ENCODE results near the gene MRPS35.

MRPS35 gene

GRCh38 chr12:27732281-27732680 is 21.6 kb downstream of the MRPS35 start (continued):
- no peak for TF ChIP-seq ZNF529 (tag by site-specific recombination; IDR thresholded peaks at IDR 0.05; ENCODE audit: insufficient replicate concordance)
- no peak for TF ChIP-seq BCL11B (tag by site-specific recombination; IDR thresholded peaks at IDR 0.05; ENCODE audit: low read depth)
- TF ChIP-seq ZNF654 (tag by site-specific recombination; IDR thresholded peaks at IDR 0.05; ENCODE audit: low read depth) = peak; percentile 20; the same call in 1 of the 2 replicates
- TF ChIP-seq ZNF426 (tag by site-specific recombination; IDR thresholded peaks at IDR 0.05) = no peak
- no peak for TF ChIP-seq ZNF292 (tag by site-specific recombination; IDR thresholded peaks at IDR 0.05; ENCODE audit: borderline replicate concordance, low read depth)

- POLR2A ChIA-PET = no interaction called here
- no peaks in the 10 kb centered on the region for H3K9me3 ChIP-seq (ENCODE audit: control insufficient read depth, insufficient read depth, low read depth, low read length)
- CTCF ChIA-PET = interaction anchor here (0.6 to 4.5 kb wide), 25 partner anchors 8 to 1265 kb away, joined by 3 to 34 read pairs (median 3); no protein-coding TSS in a partner anchor
- peaks cover 28 to 37% of the 10 kb centered on the region in 2 experiments for H3K36me3 ChIP-seq (ENCODE audit: control insufficient read depth in 2 of 2, insufficient read depth in 1 of 2, low read length in 2 of 2)
- TF ChIP-seq KLF8 (tag by site-specific recombination; IDR thresholded peaks at IDR 0.05) = no peak
- TF ChIP-seq ZNF221 (tag by site-specific recombination; IDR thresholded peaks at IDR 0.05; ENCODE audit: borderline replicate concordance) = no peak
- TF ChIP-seq ZBTB17 (tag by site-specific recombination; IDR thresholded peaks at IDR 0.05) = no peak
- no peak for TF ChIP-seq GLI2 (tag by site-specific recombination; IDR thresholded peaks at IDR 0.05; ENCODE audit: borderline replicate concordance, low read depth)
- peak; percentile 51 for TF ChIP-seq ZNF654 (tag by site-specific recombination; IDR thresholded peaks at IDR 0.05; ENCODE audit: low read depth)
- H3K27ac ChIP-seq (ENCODE audit: extremely low read depth, low read depth, low read length) = no peak overlapping the region
- no peak overlapping the region for H3K4me3 ChIP-seq (ENCODE audit: low read depth, low read length)
- no peaks in the 10 kb centered on the region for H3K4me1 ChIP-seq (ENCODE audit: control insufficient read depth, insufficient read depth, low read length)
Observed at GRCh38 chr12:27733052-27733656, 22.5 kb downstream of the MRPS35 start.

- POLR2A ChIA-PET = no interaction called here
Observed at GRCh38 chr12:27733791-27734190, 23.2 kb downstream of the MRPS35 start.

More at GRCh38 chr12:27733791-27734190, 23.2 kb downstream of the MRPS35 start:
- H3K36me3 ChIP-seq (ENCODE audit: control insufficient read depth in 2 of 2, insufficient read depth in 1 of 2, low read length in 2 of 2) = peaks cover 34 to 38% of the 10 kb centered on the region in 2 experiments
- TF ChIP-seq ZNF513 (tag by site-specific recombination; IDR thresholded peaks at IDR 0.05) (no peak), KLF7 (tag by site-specific recombination; IDR thresholded peaks at IDR 0.05; ENCODE audit: borderline replicate concordance) (no peak), ZNF792 (tag by site-specific recombination; IDR thresholded peaks at IDR 0.05) (no peak), ZNF488 (tag by site-specific recombination; IDR thresholded peaks at IDR 0.05) (no peak), ZNF596 (tag by site-specific recombination; IDR thresholded peaks at IDR 0.05) (no peak), ZNF16 (tag by site-specific recombination; IDR thresholded peaks at IDR 0.05; ENCODE audit: low read depth) (no peak), ZNF175 (tag by site-specific recombination; IDR thresholded peaks at IDR 0.05) (no peak), ZBTB10 (tag by site-specific recombination; IDR thresholded peaks at IDR 0.05) (no peak), ZSCAN16 (tag by site-specific recombination; IDR thresholded peaks at IDR 0.05) (no peak), KLF10 (tag by site-specific recombination; IDR thresholded peaks at IDR 0.05) (no peak), MYNN (tag by site-specific recombination; IDR thresholded peaks at IDR 0.05; ENCODE audit: borderline replicate concordance) (no peak), ZNF701 (tag by site-specific recombination; IDR thresholded peaks at IDR 0.05) (no peak), PBX3 (CRISPR knock-in tag; IDR thresholded peaks at IDR 0.05) (no peak), ZNF621 (tag by site-specific recombination; IDR thresholded peaks at IDR 0.05) (no peak)
- no peaks in the 10 kb centered on the region for H3K4me1 ChIP-seq (ENCODE audit: control insufficient read depth, insufficient read depth, low read length)
- H3K27ac ChIP-seq (ENCODE audit: extremely low read depth, low read depth, low read length) = no peak overlapping the region
- no peak overlapping the region for H3K4me3 ChIP-seq (ENCODE audit: low read depth, low read length)
- CTCF ChIA-PET = interaction anchor here (0.6 to 4.5 kb wide), 23 partner anchors 9 to 1264 kb away, joined by 3 to 34 read pairs (median 3); no protein-coding TSS in a partner anchor
- H3K9me3 ChIP-seq (ENCODE audit: control insufficient read depth, insufficient read depth, low read depth, low read length) = no peaks in the 10 kb centered on the region

All from HEK293 (cell line).